K562 (cell line): ENCODE measurements around the gene DGCR2. TPM values are rescaled to one million over a fixed set of nuclear protein-coding genes. Genes with fewer than 3 reads are reported as not detected.

Experiments used
- KDM1A ChIP-seq, 2 experiments: fragments of 450-650 bp; IDR thresholded peaks; 2 replicates each; pipeline ENCODE4 v1.6.1; 2016; ENCODE audit warnings: mild to moderate bottlenecking in 2 of 2
- PHF8 ChIP-seq: fragments of 200-600 bp; sonication (generic); IDR thresholded peaks from 2 replicates; pipeline ENCODE4 v1.6.1; 2012; ENCODE audit warnings: mixed run types, mild to moderate bottlenecking, inconsistent platforms, low read length, moderate library complexity, borderline replicate concordance
- REST ChIP-seq, 2 experiments: fragments of 450-650 bp; formaldehyde crosslinking in 1 of 2; IDR thresholded peaks; 2 replicates each; pipeline versions ENCODE4 v1.4.0 to v1.6.1; 2014 to 2020; ENCODE audit warnings: mild to moderate bottlenecking in 2 of 2, borderline replicate concordance in 1 of 2, low read depth in 1 of 2
- polyA plus RNA-seq, 8 experiments: library from polyadenylated mRNA; depleted of rRNA in 4 of 8; stranded (reverse) in 5 of 8; unstranded in 3 of 8; fragments of >200 nt; fragmentation: Nextera tagmentation in 2 of 8; fragmentation: Illumina TruSeq in 1 of 8; extraction: Ambion mirVana in 2 of 8; extraction: Trizol in 1 of 8; gene quantifications; 2 replicates each; pipeline versions ENCODE4 v1.2.1 to v1.2.3, GENCODE V29; 2011 to 2014; ENCODE audit warnings: inconsistent platforms in 1 of 8, missing spikeins in 1 of 8
- total RNA-seq, 7 experiments: library from RNA; depleted of rRNA in 6 of 7; stranded (reverse); fragments of >200 nt in 6 of 7; fragmentation: Illumina TruSeq in 2 of 7; extraction: Trizol in 2 of 7; gene quantifications; 2 replicates each; pipeline versions ENCODE4 v1.2.1 to v1.2.3, GENCODE V29; 2011 to 2021; ENCODE audit warnings: low replicate concordance in 1 of 7
- TF ChIP-seq, protein P1 (sequence below): fragments of 450-650 bp; formaldehyde crosslinking; IDR thresholded peaks from 2 replicates; pipeline ENCODE4 v1.4.0; 2020; ENCODE audit warnings: mild to moderate bottlenecking, mixed read lengths

Gene DGCR2
- total and polyA plus RNA-seq, 9 of the 15 experiments (the other 6 are each of a cell fraction or from before 2014, with no cell fraction given) = 0.69 to 101 (median 56.4) TPM

GRCh38 chr22:18990355-18991137 lies 131.7 kb downstream of the DGCR2 start (continued):
- no peak for TF ChIP-seq REST (IDR thresholded peaks at IDR 0.05; ENCODE audit: borderline replicate concordance)
- TF ChIP-seq REST (CRISPR knock-in tag; IDR thresholded peaks at IDR 0.05; ENCODE audit: low read depth) = no peak
- 0 out of 2 replicates have a peak, but pooled peaks have one; percentile 15 for TF ChIP-seq PHF8
- TF ChIP-seq, protein P1, sequence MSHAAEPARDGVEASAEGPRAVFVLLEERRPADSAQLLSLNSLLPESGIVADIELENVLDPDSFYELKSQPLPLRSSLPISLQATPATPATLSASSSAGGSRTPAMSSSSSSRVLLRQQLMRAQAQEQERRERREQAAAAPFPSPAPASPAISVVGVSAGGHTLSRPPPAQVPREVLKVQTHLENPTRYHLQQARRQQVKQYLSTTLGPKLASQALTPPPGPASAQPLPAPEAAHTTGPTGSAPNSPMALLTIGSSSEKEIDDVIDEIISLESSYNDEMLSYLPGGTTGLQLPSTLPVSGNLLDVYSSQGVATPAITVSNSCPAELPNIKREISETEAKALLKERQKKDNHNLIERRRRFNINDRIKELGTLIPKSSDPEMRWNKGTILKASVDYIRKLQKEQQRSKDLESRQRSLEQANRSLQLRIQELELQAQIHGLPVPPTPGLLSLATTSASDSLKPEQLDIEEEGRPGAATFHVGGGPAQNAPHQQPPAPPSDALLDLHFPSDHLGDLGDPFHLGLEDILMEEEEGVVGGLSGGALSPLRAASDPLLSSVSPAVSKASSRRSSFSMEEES (CRISPR knock-in tag) = peak; percentile 85
- no peak for TF ChIP-seq KDM1A (IDR thresholded peaks at IDR 0.05)
